NOMO-1 treated with DMSO at 0.1 percent for 48 hours (cell line): ENCODE results near the gene OTX2.

ENCODE experiments used
- DNase-seq: peaks from one replicate; lab custom pipeline; 2025; ENCODE audit not compliant: unreplicated experiment; lab: John Stamatoyannopoulos, UW

Gene OTX2

GRCh38 chr14:56797003-56797568 lies 13.2 kb downstream of the OTX2 start:
- no peak for DNase-seq

GRCh38 chr14:56796259-56796658 lies 14.0 kb downstream of the OTX2 start:
- no peak for DNase-seq

GRCh38 chr14:56795284-56795622 lies 15.0 kb downstream of the OTX2 start:
- DNase-seq: no peak

- no peak for DNase-seq
Observed at GRCh38 chr14:56794557-56795283, 15.6 kb downstream of the OTX2 start.

GRCh38 chr14:56794088-56794556 lies 16.2 kb downstream of the OTX2 start:
- DNase-seq: no peak

- DNase-seq: no peak
Observed at GRCh38 chr14:56789955-56790354, 20.3 kb downstream of the OTX2 start.

GRCh38 chr14:56787530-56787929 lies 22.7 kb downstream of the OTX2 start:
- no peak for DNase-seq

- DNase-seq: no peak
Observed at GRCh38 chr14:56782711-56783110, 27.6 kb downstream of the OTX2 start.

- DNase-seq: no peak
Observed at GRCh38 chr14:56774503-56774902, 35.8 kb downstream of the OTX2 start.

GRCh38 chr14:56770512-56770911 lies 39.8 kb downstream of the OTX2 start:
- no peak for DNase-seq

GRCh38 chr14:56760164-56760914 lies 49.9 kb downstream of the OTX2 start:
- DNase-seq: peak; percentile 62

GRCh38 chr14:56759633-56760032 lies 50.6 kb downstream of the OTX2 start:
- DNase-seq: no peak

GRCh38 chr14:56759094-56759493 lies 51.2 kb downstream of the OTX2 start:
- no peak for DNase-seq

- no peak for DNase-seq
Observed at GRCh38 chr14:56754921-56755320, 55.4 kb downstream of the OTX2 start.

- DNase-seq: no peak
Observed at GRCh38 chr14:56753396-56753795, 56.9 kb downstream of the OTX2 start.

- no peak for DNase-seq
Observed at GRCh38 chr14:56752428-56752827, 57.9 kb downstream of the OTX2 start.

GRCh38 chr14:56751471-56751870 lies 58.8 kb downstream of the OTX2 start:
- DNase-seq: no peak
